HS-27A (cell line): ENCODE measurements around the gene SRP68.

Source experiments
- DNase-seq: peaks from one replicate; pipeline ENCODE4 v3.0.0-alpha.2; 2012; ENCODE audit warnings: low read depth, missing footprints

The SRP68 gene

GRCh38 chr17:75996665-75997590 is 75.4 kb downstream of the SRP68 start:
- no peak for DNase-seq

GRCh38 chr17:75995385-75995925 is 76.9 kb downstream of the SRP68 start:
- no peak for DNase-seq

- no peak for DNase-seq
Observed at GRCh38 chr17:75994802-75995370, 77.4 kb downstream of the SRP68 start.

- DNase-seq, result no peak
Observed at GRCh38 chr17:75991396-75991795, 80.9 kb downstream of the SRP68 start.
